A549 (cell line): ENCODE results near the gene MBD3. TPM values are rescaled to one million over a fixed set of nuclear protein-coding genes. Genes with fewer than 3 reads are reported as not detected.

Experiments used
- ATAC-seq, 2 experiments: fragments of 200-7000 bp in 1 of 2; fragments of >200 bp in 1 of 2; cut with Nextera tagmentation in 1 of 2; cut with Tn5 transposase in 1 of 2; 3 replicates each; pipeline versions ENCODE4 v1.8.0 to v1.9.1; 2018 to 2020; ENCODE audit warnings: mild to moderate bottlenecking in 1 of 2, moderate library complexity in 1 of 2
- CTCF ChIA-PET: fragments of 300-600 bp; sonication (Branson Sonifier 250); formaldehyde crosslinking; extraction: SDS; loops from one replicate; lab custom pipeline; 2021; ENCODE audit warnings: antibody characterized with exemption, inconsistent platforms; lab: Yijun Ruan, JAX
- POLR2A ChIA-PET: fragments of 350-600 bp; formaldehyde crosslinking; extraction: SDS; loops from one replicate; lab custom pipeline; 2021; ENCODE audit warnings: antibody characterized with exemption, inconsistent platforms; lab: Yijun Ruan, JAX
- DNase-seq, 2 experiments: peaks; one replicate each; pipeline versions ENCODE4 v3.0.0 to v3.0.0-alpha.2; 2011 to 2016; ENCODE audit warnings: low read depth in 1 of 2, low spot score in 1 of 2
- FAIRE-seq: peaks from 2 replicates; lab custom pipeline; 2011; peaks lifted over from hg19 to GRCh38; lab: Jason Lieb, UNC
- H3K27ac ChIP-seq, 2 experiments: fragments of >200 bp; sonication (Bioruptor Twin); formaldehyde crosslinking; 3 replicates each; pipeline ENCODE4 v1.5.1; 2016 to 2017
- H3K4me1 ChIP-seq: fragments of >200 bp; sonication (Bioruptor Twin); formaldehyde crosslinking; 3 replicates; pipeline ENCODE4 v1.6.1; 2016
- H3K4me2 ChIP-seq: fragments of >200 bp; sonication (Bioruptor Twin); formaldehyde crosslinking; 3 replicates; pipeline ENCODE4 v1.6.1; 2016
- H3K4me3 ChIP-seq: fragments of >200 bp; sonication (Bioruptor Twin); formaldehyde crosslinking; 3 replicates; pipeline ENCODE4 v1.5.1; 2016
- H3K9me3 ChIP-seq: fragments of >200 bp; sonication (Bioruptor Twin); formaldehyde crosslinking; 3 replicates; pipeline ENCODE4 v1.6.1; 2016
- BHLHE40 ChIP-seq: IDR thresholded peaks from 2 replicates; pipeline ENCODE4 v1.6.1; 2012; ENCODE audit warnings: low read depth, low read length, inconsistent platforms
- CHD4 ChIP-seq: fragments of 200-600 bp; sonication (generic); IDR thresholded peaks from 2 replicates; pipeline ENCODE4 v1.6.1; 2016; ENCODE audit warnings: antibody characterized with exemption, mild to moderate bottlenecking, borderline replicate concordance
- E2F6 ChIP-seq: IDR thresholded peaks from 2 replicates; pipeline ENCODE4 v1.6.1; 2012; ENCODE audit warnings: low read depth, borderline replicate concordance
- EHMT2 ChIP-seq: fragments of 200-600 bp; sonication (generic); IDR thresholded peaks from 2 replicates; pipeline ENCODE4 v1.6.1; 2016; ENCODE audit warnings: antibody characterized with exemption, low read depth, mild to moderate bottlenecking, moderate library complexity
- FOSB ChIP-seq: fragments of 250-450 bp; sonication (Bioruptor Pico); IDR thresholded peaks from 2 replicates; pipeline ENCODE4 v1.5.0; 2020; ENCODE audit warnings: mild to moderate bottlenecking, moderate library complexity
- GATA3 ChIP-seq: IDR thresholded peaks from 2 replicates; pipeline ENCODE4 v1.6.1; 2012; ENCODE audit warnings: borderline replicate concordance
- HEYL ChIP-seq: fragments of 250-450 bp; sonication (Bioruptor Pico); IDR thresholded peaks from 2 replicates; pipeline ENCODE4 v1.8.0; 2021; ENCODE audit warnings: mild to moderate bottlenecking, moderate library complexity
- HOXA7 ChIP-seq: fragments of 250-450 bp; sonication (Bioruptor Pico); IDR thresholded peaks from 2 replicates; pipeline ENCODE4 v1.5.0; 2020; ENCODE audit warnings: mild to moderate bottlenecking, moderate library complexity
- HOXB13 ChIP-seq: fragments of 250-450 bp; sonication (Bioruptor Pico); IDR thresholded peaks from 2 replicates; pipeline ENCODE4 v1.5.0; 2020; ENCODE audit warnings: low read depth, mild to moderate bottlenecking, moderate library complexity
- HOXB5 ChIP-seq: fragments of 250-450 bp; sonication (Bioruptor Pico); IDR thresholded peaks from 2 replicates; pipeline ENCODE4 v1.5.0; 2020; ENCODE audit warnings: mild to moderate bottlenecking, moderate library complexity
- JUNB ChIP-seq: fragments of >200 bp; sonication (Bioruptor Twin); formaldehyde crosslinking; IDR thresholded peaks from 2 replicates; pipeline ENCODE4 v1.6.1; 2016
- KDM5A ChIP-seq: fragments of 200-600 bp; sonication (generic); IDR thresholded peaks from 2 replicates; pipeline ENCODE4 v1.6.1; 2016; ENCODE audit warnings: antibody characterized with exemption, mild to moderate bottlenecking
- MAX ChIP-seq: IDR thresholded peaks from 2 replicates; pipeline ENCODE4 v1.6.1; 2012
- MAZ ChIP-seq: fragments of 150-350 bp; IDR thresholded peaks from 2 replicates; pipeline ENCODE4 v1.6.1; 2014; ENCODE audit warnings: antibody characterized with exemption, low read depth, low read length, borderline replicate concordance
- NFE2L2 ChIP-seq: fragments of 150-350 bp; conservative IDR thresholded peaks from 2 replicates; pipeline ENCODE4 v1.6.1; 2014; ENCODE audit warnings: low read length
- NPAS2 ChIP-seq: fragments of 250-450 bp; sonication (Bioruptor Pico); IDR thresholded peaks from 2 replicates; pipeline ENCODE4 v1.8.0; 2022; ENCODE audit warnings: mild to moderate bottlenecking, moderate library complexity, borderline replicate concordance
- PHF8 ChIP-seq: fragments of 200-600 bp; sonication (generic); IDR thresholded peaks from 2 replicates; pipeline ENCODE4 v1.6.1; 2016; ENCODE audit warnings: low read depth, mild to moderate bottlenecking, antibody characterized with exemption, moderate library complexity, borderline replicate concordance
- POLR2A ChIP-seq: IDR thresholded peaks from 2 replicates; pipeline ENCODE4 v1.6.1; 2012; ENCODE audit warnings: mild to moderate bottlenecking, low read length
- RNF2 ChIP-seq: fragments of 200-600 bp; sonication (generic); IDR thresholded peaks from 2 replicates; pipeline ENCODE4 v1.6.1; 2016; ENCODE audit warnings: low read depth, mild to moderate bottlenecking, antibody characterized with exemption, moderate library complexity, borderline replicate concordance
- TFCP2L1 ChIP-seq: fragments of 250-450 bp; sonication (Bioruptor Pico); IDR thresholded peaks from 2 replicates; pipeline ENCODE4 v1.5.0; 2021; ENCODE audit warnings: mild to moderate bottlenecking
- TP53 ChIP-seq: fragments of 250-450 bp; sonication (Bioruptor Pico); IDR thresholded peaks from 2 replicates; pipeline ENCODE4 v1.5.0; 2021; ENCODE audit warnings: mild to moderate bottlenecking, moderate library complexity
- ZC3H11A ChIP-seq: fragments of 450-650 bp; IDR thresholded peaks from 2 replicates; pipeline ENCODE4 v1.6.1; 2014; ENCODE audit warnings: antibody characterized with exemption, mild to moderate bottlenecking
- ZSCAN20 ChIP-seq: fragments of 250-450 bp; sonication (Bioruptor Pico); IDR thresholded peaks from 2 replicates; pipeline ENCODE4 v1.8.0; 2022; ENCODE audit warnings: mild to moderate bottlenecking, moderate library complexity
- WGBS: methylation state at CpG from one replicate; pipeline ENCODE4 v1.1.6; 2017; ENCODE audit errors: missing lambda C conversion rate; 5-methylcytosine and 5-hydroxymethylcytosine counted together
- polyA plus RNA-seq, 4 experiments: library from polyadenylated mRNA; depleted of rRNA in 3 of 4; stranded (reverse); fragments of >200 nt; fragmentation: RNase III in 1 of 4; extraction: RNeasy Plus Mini Kit Qiagen cat#74134 plus additional on column Dnase treatment in 1 of 4; gene quantifications; 2 replicates in 3 of 4; 3 replicates in 1 of 4; pipeline ENCODE4 v1.2.3, GENCODE V29; 2011 to 2017
- TF ChIP-seq, protein P1 (sequence below): fragments of 250-450 bp; sonication (Bioruptor Pico); IDR thresholded peaks from 2 replicates; pipeline ENCODE4 v1.5.0; 2021; ENCODE audit warnings: mild to moderate bottlenecking, moderate library complexity, borderline replicate concordance
- TF ChIP-seq, protein P2 (sequence below): fragments of 150-350 bp; IDR thresholded peaks from 2 replicates; pipeline ENCODE4 v1.6.1; 2014; ENCODE audit warnings: low read depth, mild to moderate bottlenecking, low read length
- TF ChIP-seq, protein P3 (sequence below): fragments of 450-650 bp; IDR thresholded peaks from 2 replicates; pipeline ENCODE4 v1.6.1; 2014; ENCODE audit warnings: antibody characterized with exemption
- TF ChIP-seq, protein P4 (sequence below): fragments of 250-450 bp; sonication (Bioruptor Pico); IDR thresholded peaks from 2 replicates; pipeline ENCODE4 v1.5.0; 2020; ENCODE audit warnings: low read depth, mild to moderate bottlenecking, moderate library complexity

MBD3 gene
- polyA plus RNA-seq, 2 of the 4 experiments (the other 2 are of a cell fraction), result 22.7 to 41.4 TPM

DNA sequence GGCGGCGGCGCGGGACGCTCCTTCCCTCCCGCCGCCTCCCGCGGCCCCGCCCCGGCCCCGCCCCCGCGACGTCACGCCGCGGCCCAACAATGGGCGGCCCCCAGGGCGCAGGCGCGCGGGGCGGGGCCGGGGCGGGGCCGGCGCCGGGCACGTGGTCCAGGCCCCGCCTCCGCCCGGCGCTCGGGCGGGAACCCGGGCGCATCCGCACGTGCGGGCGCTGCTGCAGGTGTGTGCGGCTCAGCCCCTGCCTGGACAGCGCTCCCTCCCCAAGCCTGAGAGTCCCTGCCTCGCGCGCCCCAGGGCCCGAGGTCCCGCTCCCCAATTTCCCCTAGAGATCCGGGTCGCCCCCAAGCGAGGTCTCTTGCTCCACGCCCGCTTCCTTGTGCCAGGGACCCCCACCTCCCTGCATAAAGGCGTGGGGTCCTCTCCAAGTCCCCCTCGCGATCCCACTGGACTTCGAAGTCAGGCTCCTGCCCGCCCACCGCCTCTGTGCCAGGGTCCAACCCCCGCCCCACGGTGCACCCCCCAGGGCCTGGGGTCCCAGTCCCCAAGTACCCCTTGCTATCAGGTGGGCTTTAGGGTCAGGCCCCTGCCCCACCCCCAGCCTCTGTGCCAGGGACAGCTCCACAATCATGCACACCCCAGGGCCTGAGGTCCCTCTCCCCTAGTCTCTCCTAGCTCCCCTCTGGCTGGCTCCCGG is 24.2 kb downstream of the MBD3 start, which contains the start of gene MEX3D:
Gene MEX3D (minus strand): TSS at position 6 of the 700 bp plus-strand sequence. CDS start 267 bp downstream, outside the sequence.
- 45% methylated on average over 8 of the region's 63 CpGs for WGBS
- ChIA-PET POLR2A (interaction anchor here (0.6 kb wide), 1 partner anchor 20 kb away, joined by 3 read pairs; no protein-coding TSS in a partner anchor), CTCF (interaction anchor here (0.6 kb wide), 1 partner anchor 84 kb away, joined by 4 read pairs; no protein-coding TSS in a partner anchor)
- Histone ChIP-seq H3K4me1 (peaks cover 4% of the 10 kb centered on the region; the same call in 1 of the 3 replicates), H3K9me3 (no peaks in the 10 kb centered on the region), H3K4me3 (peak within 1 kb of the TSS; percentile 76), H3K4me2 (peak within 1 kb of the TSS; percentile 98), H3K27ac (peak within 1 kb of the TSS; percentile 82 to 92)
- ATAC-seq (peak; percentile 49 to 51), DNase-seq (peak; percentile 62 to 67), FAIRE-seq (no peak)
- TF ChIP-seq MAX (peak; percentile 98), E2F6 (peak; percentile 99), ZC3H11A (no peak), BHLHE40 (peak; percentile 82), KDM5A (no peak), POLR2A (0 out of 2 replicates have a peak, but pooled peaks have one; percentile 21), HOXB13 (CRISPR knock-in tag) (peak; percentile 68), TFCP2L1 (CRISPR knock-in tag) (no peak), PHF8 (no peak), GATA3 (no peak), EHMT2 (no peak), ZSCAN20 (CRISPR knock-in tag) (no peak), FOSB (CRISPR knock-in tag) (no peak), HEYL (no peak), NFE2L2 (no peak), HOXB5 (peak; percentile 85; the same call in 1 of the 2 replicates), JUNB (no peak), HOXA7 (CRISPR knock-in tag) (no peak), TP53 (CRISPR knock-in tag) (0 out of 2 replicates have a peak, but pooled peaks have one; percentile 51), NPAS2 (CRISPR knock-in tag) (0 out of 2 replicates have a peak, but pooled peaks have one; percentile 40), CHD4 (no peak), MAZ (no peak), RNF2 (peak; percentile 91; the same call in 1 of the 2 replicates)
- TF ChIP-seq, protein P1, sequence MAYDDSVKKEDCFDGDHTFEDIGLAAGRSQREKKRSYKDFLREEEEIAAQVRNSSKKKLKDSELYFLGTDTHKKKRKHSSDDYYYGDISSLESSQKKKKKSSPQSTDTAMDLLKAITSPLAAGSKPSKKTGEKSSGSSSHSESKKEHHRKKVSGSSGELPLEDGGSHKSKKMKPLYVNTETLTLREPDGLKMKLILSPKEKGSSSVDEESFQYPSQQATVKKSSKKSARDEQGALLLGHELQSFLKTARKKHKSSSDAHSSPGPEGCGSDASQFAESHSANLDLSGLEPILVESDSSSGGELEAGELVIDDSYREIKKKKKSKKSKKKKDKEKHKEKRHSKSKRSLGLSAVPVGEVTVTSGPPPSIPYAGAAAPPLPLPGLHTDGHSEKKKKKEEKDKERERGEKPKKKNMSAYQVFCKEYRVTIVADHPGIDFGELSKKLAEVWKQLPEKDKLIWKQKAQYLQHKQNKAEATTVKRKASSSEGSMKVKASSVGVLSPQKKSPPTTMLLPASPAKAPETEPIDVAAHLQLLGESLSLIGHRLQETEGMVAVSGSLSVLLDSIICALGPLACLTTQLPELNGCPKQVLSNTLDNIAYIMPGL (CRISPR knock-in tag), result no peak
- TF ChIP-seq, protein P2, sequence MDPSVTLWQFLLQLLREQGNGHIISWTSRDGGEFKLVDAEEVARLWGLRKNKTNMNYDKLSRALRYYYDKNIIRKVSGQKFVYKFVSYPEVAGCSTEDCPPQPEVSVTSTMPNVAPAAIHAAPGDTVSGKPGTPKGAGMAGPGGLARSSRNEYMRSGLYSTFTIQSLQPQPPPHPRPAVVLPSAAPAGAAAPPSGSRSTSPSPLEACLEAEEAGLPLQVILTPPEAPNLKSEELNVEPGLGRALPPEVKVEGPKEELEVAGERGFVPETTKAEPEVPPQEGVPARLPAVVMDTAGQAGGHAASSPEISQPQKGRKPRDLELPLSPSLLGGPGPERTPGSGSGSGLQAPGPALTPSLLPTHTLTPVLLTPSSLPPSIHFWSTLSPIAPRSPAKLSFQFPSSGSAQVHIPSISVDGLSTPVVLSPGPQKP, result no peak
- TF ChIP-seq, protein P3, sequence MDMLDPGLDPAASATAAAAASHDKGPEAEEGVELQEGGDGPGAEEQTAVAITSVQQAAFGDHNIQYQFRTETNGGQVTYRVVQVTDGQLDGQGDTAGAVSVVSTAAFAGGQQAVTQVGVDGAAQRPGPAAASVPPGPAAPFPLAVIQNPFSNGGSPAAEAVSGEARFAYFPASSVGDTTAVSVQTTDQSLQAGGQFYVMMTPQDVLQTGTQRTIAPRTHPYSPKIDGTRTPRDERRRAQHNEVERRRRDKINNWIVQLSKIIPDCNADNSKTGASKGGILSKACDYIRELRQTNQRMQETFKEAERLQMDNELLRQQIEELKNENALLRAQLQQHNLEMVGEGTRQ, result no peak; the same call in 1 of the 2 replicates
- TF ChIP-seq, protein P4, sequence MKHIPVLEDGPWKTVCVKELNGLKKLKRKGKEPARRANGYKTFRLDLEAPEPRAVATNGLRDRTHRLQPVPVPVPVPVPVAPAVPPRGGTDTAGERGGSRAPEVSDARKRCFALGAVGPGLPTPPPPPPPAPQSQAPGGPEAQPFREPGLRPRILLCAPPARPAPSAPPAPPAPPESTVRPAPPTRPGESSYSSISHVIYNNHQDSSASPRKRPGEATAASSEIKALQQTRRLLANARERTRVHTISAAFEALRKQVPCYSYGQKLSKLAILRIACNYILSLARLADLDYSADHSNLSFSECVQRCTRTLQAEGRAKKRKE, result peak; percentile 82; the same call in 1 of the 2 replicates
